HepG2 (cell line): ENCODE data around the gene DOHH. TPM values are rescaled to one million over a fixed set of nuclear protein-coding genes. Genes with fewer than 3 reads are reported as not detected.

Experiments used
- ATAC-seq: fragments of 200-7000 bp; cut with Tn5 transposase; 3 replicates; pipeline ENCODE4 v1.9.1; 2020; ENCODE audit warnings: mild to moderate bottlenecking, moderate library complexity
- BruUV-seq: library from RNA; stranded (reverse); fragments of 400-500 nt; replicated peaks from 2 replicates; lab custom pipeline; 2021; lab: Mats Ljungman, UMichigan
- CTCF ChIA-PET: fragments of 300-600 bp; formaldehyde crosslinking; extraction: SDS; loops from one replicate; lab custom pipeline; 2021; ENCODE audit warnings: low total read pairs, inconsistent platforms, low intra/inter-chr PET ratio; lab: Yijun Ruan, JAX
- POLR2A ChIA-PET: fragments of 350-600 bp; sonication (Branson Sonifier 250); formaldehyde crosslinking; loops from one replicate; lab custom pipeline; 2020; ENCODE audit warnings: antibody characterized with exemption, inconsistent platforms; lab: Yijun Ruan, JAX
- DNase-seq: peaks from one replicate; pipeline ENCODE4 v3.0.0-alpha.2; 2015; ENCODE audit warnings: low spot score
- FAIRE-seq: peaks from 3 replicates; lab custom pipeline; 2011; peaks lifted over from hg19 to GRCh38; lab: Jason Lieb, UNC
- H2AFZ ChIP-seq: one replicate; pipeline ENCODE4 v1.6.1; 2011; ENCODE audit warnings: low read length, inconsistent platforms
- H3K27ac ChIP-seq: fragments of 300-600 bp; 3 replicates; pipeline ENCODE4 v1.8.0; 2011; ENCODE audit warnings: mixed run types, mild to moderate bottlenecking, mixed read lengths, low read length, inconsistent platforms; ENCODE audit not compliant: insufficient read depth; ENCODE audit errors: extremely low read length
- H3K27me3 ChIP-seq, 2 experiments: fragments of 200-600 bp in 1 of 2; 2 replicates in 1 of 2; 3 replicates in 1 of 2; pipeline versions ENCODE4 v1.6.0 to v1.8.0; 2011; ENCODE audit warnings: low read length in 2 of 2, mild to moderate bottlenecking in 2 of 2, moderate library complexity in 2 of 2, inconsistent platforms in 1 of 2; ENCODE audit not compliant: insufficient read depth in 2 of 2, control insufficient read depth in 1 of 2
- H3K36me3 ChIP-seq, 2 experiments: fragments of 200-600 bp in 1 of 2; replicated peaks in 1 of 2; 2 replicates in 1 of 2; 3 replicates in 1 of 2; pipeline versions ENCODE4 v1.5.1 to v1.8.0; 2011; ENCODE audit warnings: low read length in 2 of 2, inconsistent platforms in 1 of 2; ENCODE audit not compliant: insufficient read depth in 2 of 2, control insufficient read depth in 1 of 2
- H3K4me1 ChIP-seq: 2 replicates; pipeline ENCODE4 v1.5.1; 2012; ENCODE audit warnings: low read length, inconsistent platforms; ENCODE audit not compliant: insufficient read depth
- H3K4me2 ChIP-seq: 2 replicates; pipeline ENCODE4 v1.6.0; 2011; ENCODE audit warnings: low read depth, low read length, inconsistent platforms
- H3K4me3 ChIP-seq, 3 experiments: fragments of 200-600 bp in 1 of 3; sonication (generic), shearing (Covaris generic) in 1 of 3; replicated peaks in 1 of 3; 2 replicates each; pipeline ENCODE4 v1.5.1; 2011 to 2016; ENCODE audit warnings: low read length in 3 of 3, inconsistent platforms in 2 of 3, low read depth in 2 of 3, mild to moderate bottlenecking in 2 of 3, control low read depth in 1 of 3, mixed read lengths in 1 of 3; ENCODE audit not compliant: insufficient read depth in 1 of 3
- H3K79me2 ChIP-seq: one replicate; pipeline ENCODE4 v1.6.1; 2011; ENCODE audit warnings: low read length, inconsistent platforms; ENCODE audit not compliant: insufficient read depth
- H3K9ac ChIP-seq: 2 replicates; pipeline ENCODE4 v1.6.0; 2011; ENCODE audit warnings: mild to moderate bottlenecking, low read depth, low read length, inconsistent platforms; ENCODE audit not compliant: insufficient read depth
- H3K9me3 ChIP-seq: 2 replicates; pipeline ENCODE4 v1.5.1; 2012; ENCODE audit warnings: mild to moderate bottlenecking, low read length
- H4K20me1 ChIP-seq: 2 replicates; pipeline ENCODE4 v1.6.0; 2011; ENCODE audit warnings: inconsistent platforms, mild to moderate bottlenecking, low read length, moderate library complexity; ENCODE audit not compliant: insufficient read depth
- BRCA1 ChIP-seq: sonication (generic); formaldehyde crosslinking; IDR thresholded peaks from 2 replicates; pipeline ENCODE4 v1.4.0; 2020; ENCODE audit warnings: missing genetic modification reagents
- CREB1 ChIP-seq, 2 experiments: fragments of 450-650 bp in 1 of 2; IDR thresholded peaks; 2 replicates each; pipeline ENCODE4 v1.6.1; 2016 to 2017; ENCODE audit warnings: control low read depth in 1 of 2, mild to moderate bottlenecking in 1 of 2, missing compliant biosample characterization in 1 of 2, missing genetic modification characterization in 1 of 2
- RFXANK ChIP-seq: IDR thresholded peaks from 2 replicates; pipeline ENCODE4 v1.6.1; 2016
- RXRB ChIP-seq: IDR thresholded peaks from 2 replicates; pipeline ENCODE4 v1.6.1; 2016; ENCODE audit warnings: borderline replicate concordance, missing genetic modification reagents, missing compliant biosample characterization
- SP2 ChIP-seq: sonication (generic); formaldehyde crosslinking; IDR thresholded peaks from 2 replicates; pipeline ENCODE4 v1.5.1; 2020; ENCODE audit warnings: mild to moderate bottlenecking, missing genetic modification reagents
- TCF12 ChIP-seq, 2 experiments: fragments of 450-650 bp in 1 of 2; sonication (generic) in 1 of 2; formaldehyde crosslinking in 1 of 2; IDR thresholded peaks; 2 replicates each; pipeline versions ENCODE4 v1.6.1 to v1.8.0; 2017 to 2022; ENCODE audit warnings: antibody characterized with exemption in 1 of 2, mild to moderate bottlenecking in 1 of 2, missing genetic modification reagents in 1 of 2, moderate library complexity in 1 of 2
- XBP1 ChIP-seq: sonication (generic); formaldehyde crosslinking; IDR thresholded peaks from 2 replicates; pipeline ENCODE4 v1.5.0; 2020; ENCODE audit warnings: missing genetic modification reagents
- ZNF549 ChIP-seq: sonication (generic); formaldehyde crosslinking; IDR thresholded peaks from 2 replicates; pipeline ENCODE4 v1.5.0; 2020; ENCODE audit warnings: missing genetic modification reagents
- ZNF768 ChIP-seq: sonication (generic); formaldehyde crosslinking; IDR thresholded peaks from 2 replicates; pipeline ENCODE4 v1.4.0; 2020; ENCODE audit warnings: missing genetic modification reagents
- WGBS: methylation state at CpG from one replicate; pipeline ENCODE4 v1.1.6; 2017; ENCODE audit warnings: low lambda C conversion rate; 5-methylcytosine and 5-hydroxymethylcytosine counted together
- in situ Hi-C: cut with HindIII; loops from 2 replicates; pipeline ENCODE4 v1.10.0; 2017; ENCODE audit warnings: low pct_unique_long_range_greater_than_20kb; ENCODE audit not compliant: extremely low pct_ligation_motif_present
- intact Hi-C: fragments of 100-400 bp; cut with micrococcal nuclease; formaldehyde crosslinking; loops from one replicate; pipeline ENCODE4 v1.10.0; 2022; ENCODE audit not compliant: unreplicated experiment
- polyA plus RNA-seq, 8 experiments: library from polyadenylated mRNA; depleted of rRNA in 3 of 8; stranded (reverse) in 7 of 8; unstranded in 1 of 8; fragments of >200 nt; fragmentation: Illumina TruSeq in 4 of 8; extraction: Trizol in 4 of 8; gene quantifications; 2 replicates each; pipeline versions ENCODE4 v1.2.1 to v1.2.3, GENCODE V29; 2011 to 2016; ENCODE audit warnings: low read depth in 4 of 8, missing spikeins in 1 of 8, mixed read lengths in 1 of 8; ENCODE audit not compliant: insufficient read depth in 1 of 8
- total RNA-seq, 5 experiments: library from RNA; depleted of rRNA; stranded (reverse); fragments of >200 nt; fragmentation: Illumina TruSeq; extraction: Trizol; gene quantifications; 2 replicates each; pipeline ENCODE4 v1.2.3, GENCODE V29; 2016; ENCODE audit warnings: low read depth in 1 of 5
- TF ChIP-seq, protein P1 (sequence below): sonication (generic); formaldehyde crosslinking; IDR thresholded peaks from 2 replicates; pipeline ENCODE4 v1.5.0; 2020; ENCODE audit warnings: mild to moderate bottlenecking, missing genetic modification reagents
- TF ChIP-seq, protein P2 (sequence below): sonication (generic); formaldehyde crosslinking; IDR thresholded peaks from 2 replicates; pipeline ENCODE4 v1.4.0; 2020; ENCODE audit warnings: missing genetic modification reagents, borderline replicate concordance
- TF ChIP-seq, protein P3 (sequence below): sonication (generic); formaldehyde crosslinking; IDR thresholded peaks from 2 replicates; pipeline ENCODE4 v1.5.1; 2020; ENCODE audit warnings: mild to moderate bottlenecking, missing genetic modification reagents, moderate library complexity
- TF ChIP-seq, protein P4 (sequence below), 2 experiments: IDR thresholded peaks; 2 replicates each; pipeline ENCODE4 v1.6.1; 2011 to 2012; ENCODE audit warnings: low read length in 2 of 2, borderline replicate concordance in 1 of 2, low read depth in 1 of 2, mild to moderate bottlenecking in 1 of 2, moderate library complexity in 1 of 2

DOHH gene
- total and polyA plus RNA-seq, 2 of the 13 experiments (the other 11 are each of a cell fraction or from before 2014, with no cell fraction given): 3.5 to 13.7 TPM

DNA sequence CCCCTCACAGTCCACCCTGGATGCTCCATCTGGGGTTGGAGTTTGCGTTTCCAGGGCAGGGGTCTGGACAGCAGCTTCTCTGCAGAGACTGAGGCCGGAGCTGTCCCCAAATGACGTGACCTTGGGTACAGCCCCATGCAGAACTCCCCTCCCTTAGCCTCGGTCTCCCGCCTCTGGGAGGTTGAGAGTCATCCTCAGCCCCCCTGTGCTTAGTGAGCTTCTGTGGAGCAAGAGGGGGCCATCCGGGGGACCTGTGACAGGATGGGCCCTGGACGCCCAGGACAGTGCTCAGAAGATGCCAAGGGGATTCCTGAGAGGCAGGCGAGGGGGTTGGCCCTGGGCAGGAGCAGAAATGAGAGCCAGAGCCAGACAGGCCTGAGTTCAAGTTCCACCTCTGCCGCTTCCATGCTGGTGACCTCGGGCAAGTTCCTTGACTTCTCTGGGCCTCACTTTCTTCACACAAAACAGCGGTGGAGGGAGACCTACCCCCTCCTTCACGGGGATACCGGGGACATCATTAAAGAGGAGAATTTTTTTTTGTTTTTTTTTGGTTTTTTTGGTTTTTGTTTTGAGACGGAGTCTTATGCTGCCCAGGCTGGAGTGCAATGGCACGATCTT, 40.4 kb downstream of the DOHH start:
- Histone ChIP-seq H3K27ac (no peak overlapping the region), H3K4me2 (no peak overlapping the region), H3K4me1 (0 out of 2 replicates have a peak, but pooled peaks cover 8% of the 10 kb centered on the region), H3K9me3 (no peaks in the 10 kb centered on the region), H3K36me3 (peaks cover 0 to 8% of the 10 kb centered on the region in 2 experiments; a peak in 2 of 5 replicates), H3K4me3 (no peak overlapping the region), H3K79me2 (no peaks in the 10 kb centered on the region), H3K27me3 (no peaks in the 10 kb centered on the region), H4K20me1 (0 out of 2 replicates have a peak, but pooled peaks cover 2% of the 10 kb centered on the region), H3K9ac (no peak overlapping the region), H2AFZ (no peak overlapping the region)
- FAIRE-seq: no peak
- no peak for ATAC-seq
- DNase-seq: no peak
- WGBS: 95% methylated on average over 11 of the region's 15 CpGs
- ChIA-PET CTCF (no interaction called here), POLR2A (no interaction called here)
- BruUV-seq: no TSS peak
- in situ Hi-C loops: no loop called here
- intact Hi-C loops: no loop called here
- TF ChIP-seq, protein P1, sequence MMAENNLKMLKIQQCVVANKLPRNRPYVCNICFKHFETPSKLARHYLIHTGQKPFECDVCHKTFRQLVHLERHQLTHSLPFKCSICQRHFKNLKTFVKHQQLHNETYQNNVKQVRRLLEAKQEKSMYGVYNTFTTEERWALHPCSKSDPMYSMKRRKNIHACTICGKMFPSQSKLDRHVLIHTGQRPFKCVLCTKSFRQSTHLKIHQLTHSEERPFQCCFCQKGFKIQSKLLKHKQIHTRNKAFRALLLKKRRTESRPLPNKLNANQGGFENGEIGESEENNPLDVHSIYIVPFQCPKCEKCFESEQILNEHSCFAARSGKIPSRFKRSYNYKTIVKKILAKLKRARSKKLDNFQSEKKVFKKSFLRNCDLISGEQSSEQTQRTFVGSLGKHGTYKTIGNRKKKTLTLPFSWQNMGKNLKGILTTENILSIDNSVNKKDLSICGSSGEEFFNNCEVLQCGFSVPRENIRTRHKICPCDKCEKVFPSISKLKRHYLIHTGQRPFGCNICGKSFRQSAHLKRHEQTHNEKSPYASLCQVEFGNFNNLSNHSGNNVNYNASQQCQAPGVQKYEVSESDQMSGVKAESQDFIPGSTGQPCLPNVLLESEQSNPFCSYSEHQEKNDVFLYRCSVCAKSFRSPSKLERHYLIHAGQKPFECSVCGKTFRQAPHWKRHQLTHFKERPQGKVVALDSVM (CRISPR knock-in tag): no peak
- TF ChIP-seq BRCA1 (CRISPR knock-in tag) (no peak), RFXANK (no peak), ZNF549 (CRISPR knock-in tag) (no peak), XBP1 (CRISPR knock-in tag) (no peak), SP2 (CRISPR knock-in tag) (no peak), RXRB (CRISPR knock-in tag) (no peak), TCF12 (IDR thresholded peaks at IDR 0.05) (no peak), TCF12 (CRISPR knock-in tag; IDR thresholded peaks at IDR 0.05) (no peak), ZNF768 (CRISPR knock-in tag) (peak; percentile 93), CREB1 (IDR thresholded peaks at IDR 0.05) (no peak), CREB1 (CRISPR knock-in tag; IDR thresholded peaks at IDR 0.05) (no peak)
- TF ChIP-seq, protein P2, sequence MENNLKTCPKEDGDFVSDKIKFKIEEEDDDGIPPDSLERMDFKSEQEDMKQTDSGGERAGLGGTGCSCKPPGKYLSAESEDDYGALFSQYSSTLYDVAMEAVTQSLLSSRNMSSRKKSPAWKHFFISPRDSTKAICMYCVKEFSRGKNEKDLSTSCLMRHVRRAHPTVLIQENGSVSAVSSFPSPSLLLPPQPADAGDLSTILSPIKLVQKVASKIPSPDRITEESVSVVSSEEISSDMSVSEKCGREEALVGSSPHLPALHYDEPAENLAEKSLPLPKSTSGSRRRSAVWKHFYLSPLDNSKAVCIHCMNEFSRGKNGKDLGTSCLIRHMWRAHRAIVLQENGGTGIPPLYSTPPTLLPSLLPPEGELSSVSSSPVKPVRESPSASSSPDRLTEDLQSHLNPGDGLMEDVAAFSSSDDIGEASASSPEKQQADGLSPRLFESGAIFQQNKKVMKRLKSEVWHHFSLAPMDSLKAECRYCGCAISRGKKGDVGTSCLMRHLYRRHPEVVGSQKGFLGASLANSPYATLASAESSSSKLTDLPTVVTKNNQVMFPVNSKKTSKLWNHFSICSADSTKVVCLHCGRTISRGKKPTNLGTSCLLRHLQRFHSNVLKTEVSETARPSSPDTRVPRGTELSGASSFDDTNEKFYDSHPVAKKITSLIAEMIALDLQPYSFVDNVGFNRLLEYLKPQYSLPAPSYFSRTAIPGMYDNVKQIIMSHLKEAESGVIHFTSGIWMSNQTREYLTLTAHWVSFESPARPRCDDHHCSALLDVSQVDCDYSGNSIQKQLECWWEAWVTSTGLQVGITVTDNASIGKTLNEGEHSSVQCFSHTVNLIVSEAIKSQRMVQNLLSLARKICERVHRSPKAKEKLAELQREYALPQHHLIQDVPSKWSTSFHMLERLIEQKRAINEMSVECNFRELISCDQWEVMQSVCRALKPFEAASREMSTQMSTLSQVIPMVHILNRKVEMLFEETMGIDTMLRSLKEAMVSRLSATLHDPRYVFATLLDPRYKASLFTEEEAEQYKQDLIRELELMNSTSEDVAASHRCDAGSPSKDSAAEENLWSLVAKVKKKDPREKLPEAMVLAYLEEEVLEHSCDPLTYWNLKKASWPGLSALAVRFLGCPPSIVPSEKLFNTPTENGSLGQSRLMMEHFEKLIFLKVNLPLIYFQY (CRISPR knock-in tag): no peak
- TF ChIP-seq, protein P3, sequence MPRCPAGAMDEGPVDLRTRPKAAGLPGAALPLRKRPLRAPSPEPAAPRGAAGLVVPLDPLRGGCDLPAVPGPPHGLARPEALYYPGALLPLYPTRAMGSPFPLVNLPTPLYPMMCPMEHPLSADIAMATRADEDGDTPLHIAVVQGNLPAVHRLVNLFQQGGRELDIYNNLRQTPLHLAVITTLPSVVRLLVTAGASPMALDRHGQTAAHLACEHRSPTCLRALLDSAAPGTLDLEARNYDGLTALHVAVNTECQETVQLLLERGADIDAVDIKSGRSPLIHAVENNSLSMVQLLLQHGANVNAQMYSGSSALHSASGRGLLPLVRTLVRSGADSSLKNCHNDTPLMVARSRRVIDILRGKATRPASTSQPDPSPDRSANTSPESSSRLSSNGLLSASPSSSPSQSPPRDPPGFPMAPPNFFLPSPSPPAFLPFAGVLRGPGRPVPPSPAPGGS: no peak
- TF ChIP-seq, protein P4, sequence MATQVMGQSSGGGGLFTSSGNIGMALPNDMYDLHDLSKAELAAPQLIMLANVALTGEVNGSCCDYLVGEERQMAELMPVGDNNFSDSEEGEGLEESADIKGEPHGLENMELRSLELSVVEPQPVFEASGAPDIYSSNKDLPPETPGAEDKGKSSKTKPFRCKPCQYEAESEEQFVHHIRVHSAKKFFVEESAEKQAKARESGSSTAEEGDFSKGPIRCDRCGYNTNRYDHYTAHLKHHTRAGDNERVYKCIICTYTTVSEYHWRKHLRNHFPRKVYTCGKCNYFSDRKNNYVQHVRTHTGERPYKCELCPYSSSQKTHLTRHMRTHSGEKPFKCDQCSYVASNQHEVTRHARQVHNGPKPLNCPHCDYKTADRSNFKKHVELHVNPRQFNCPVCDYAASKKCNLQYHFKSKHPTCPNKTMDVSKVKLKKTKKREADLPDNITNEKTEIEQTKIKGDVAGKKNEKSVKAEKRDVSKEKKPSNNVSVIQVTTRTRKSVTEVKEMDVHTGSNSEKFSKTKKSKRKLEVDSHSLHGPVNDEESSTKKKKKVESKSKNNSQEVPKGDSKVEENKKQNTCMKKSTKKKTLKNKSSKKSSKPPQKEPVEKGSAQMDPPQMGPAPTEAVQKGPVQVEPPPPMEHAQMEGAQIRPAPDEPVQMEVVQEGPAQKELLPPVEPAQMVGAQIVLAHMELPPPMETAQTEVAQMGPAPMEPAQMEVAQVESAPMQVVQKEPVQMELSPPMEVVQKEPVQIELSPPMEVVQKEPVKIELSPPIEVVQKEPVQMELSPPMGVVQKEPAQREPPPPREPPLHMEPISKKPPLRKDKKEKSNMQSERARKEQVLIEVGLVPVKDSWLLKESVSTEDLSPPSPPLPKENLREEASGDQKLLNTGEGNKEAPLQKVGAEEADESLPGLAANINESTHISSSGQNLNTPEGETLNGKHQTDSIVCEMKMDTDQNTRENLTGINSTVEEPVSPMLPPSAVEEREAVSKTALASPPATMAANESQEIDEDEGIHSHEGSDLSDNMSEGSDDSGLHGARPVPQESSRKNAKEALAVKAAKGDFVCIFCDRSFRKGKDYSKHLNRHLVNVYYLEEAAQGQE (IDR thresholded peaks at IDR 0.05; ENCODE audit: borderline replicate concordance in 1 of 2, low read depth in 1 of 2, low read length in 2 of 2): no peak
